Activated CD4-positive, alpha-beta T cell treated with anti-CD3 and anti-CD28 coated beads for 24 hours (primary cell): ENCODE data around the gene EML1.

Experiments used
- DNase-seq, 2 donors: peaks; one replicate each; pipeline ENCODE4 v3.0.0-alpha.2; 2020; ENCODE audit warnings: low read depth in 2 of 2

EML1 gene

DNA sequence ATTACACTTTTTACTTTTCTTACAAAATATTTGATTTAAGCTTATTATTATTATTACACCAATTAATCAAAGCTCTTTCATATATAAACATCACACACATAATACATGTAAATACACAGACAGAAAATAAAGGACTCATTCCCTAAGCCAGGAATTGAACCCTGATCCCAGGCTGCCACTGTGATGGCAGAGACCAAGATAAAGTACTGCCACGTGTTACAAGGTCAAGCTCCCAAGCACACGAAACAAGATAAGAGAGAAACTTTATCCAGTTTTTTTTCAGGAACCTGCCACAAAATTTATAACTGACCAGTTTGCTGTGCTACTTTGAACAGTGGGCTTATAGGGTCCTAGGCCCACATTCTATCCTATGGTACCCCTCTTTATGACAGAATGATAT is 111.3 kb downstream of the EML1 start:
- DNase-seq = no peak

DNA sequence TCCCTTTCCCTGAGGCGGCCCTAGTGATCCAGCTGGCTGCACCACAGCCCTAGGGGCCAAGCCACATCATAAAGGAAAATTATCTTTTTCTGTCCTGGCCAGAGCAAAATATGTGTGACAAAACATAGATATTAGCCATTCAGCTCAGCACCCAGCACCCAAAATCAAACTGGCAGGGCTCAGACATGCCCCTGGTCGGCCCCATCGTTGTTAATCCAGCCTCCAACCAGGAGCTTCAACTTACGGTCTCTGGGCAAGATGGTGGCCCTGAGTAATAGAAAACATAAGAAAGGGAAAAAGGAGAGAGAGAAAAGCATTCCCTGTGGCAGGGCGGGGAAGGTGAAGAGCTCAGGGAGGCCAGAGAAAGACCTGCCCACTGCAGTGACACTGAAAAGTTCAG is 111.9 kb downstream of the EML1 start:
- DNase-seq = no peak

DNA sequence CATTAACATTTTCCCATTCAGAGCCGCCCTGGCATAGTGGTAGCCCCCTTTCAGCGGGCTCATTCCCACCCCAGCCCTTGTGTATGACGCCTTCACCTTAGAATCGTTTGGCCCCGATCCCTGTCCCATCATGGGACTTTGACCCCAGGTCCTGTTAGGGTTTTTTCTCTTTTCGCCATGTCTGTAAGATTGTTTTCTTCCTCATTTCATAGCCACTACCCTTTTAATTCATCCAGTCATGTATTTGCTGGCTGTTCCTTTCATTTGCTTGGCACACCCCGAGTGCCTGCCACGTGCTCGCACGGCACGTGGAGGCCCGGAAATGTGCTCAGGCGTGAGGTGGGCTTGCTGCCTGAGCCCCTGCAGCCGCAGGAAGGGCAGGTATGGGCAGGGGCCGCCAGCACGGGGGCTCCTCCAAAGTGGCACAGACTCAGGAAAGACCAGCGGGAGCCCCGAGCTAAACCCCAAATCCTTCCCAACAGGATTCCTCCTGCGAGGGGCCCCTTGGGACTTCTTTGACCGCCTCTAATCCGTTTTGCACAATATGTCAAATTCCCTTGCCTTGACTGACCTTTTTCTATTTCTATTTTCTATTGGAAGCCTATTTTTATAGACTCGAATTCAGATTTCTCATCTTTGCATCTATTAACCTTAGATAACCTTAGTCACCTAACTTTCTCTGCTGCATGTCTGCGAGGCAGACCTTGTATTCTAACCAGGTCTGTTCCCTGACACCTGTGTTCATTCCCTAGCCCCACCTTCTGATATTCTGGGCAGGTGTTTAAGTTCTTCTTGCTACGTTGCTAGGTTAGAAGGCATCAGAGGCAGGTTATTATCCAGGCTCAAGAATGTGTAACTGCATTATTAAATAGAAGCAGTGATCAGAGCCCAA is 114.8 kb downstream of the EML1 start:
- no peak for DNase-seq

DNA sequence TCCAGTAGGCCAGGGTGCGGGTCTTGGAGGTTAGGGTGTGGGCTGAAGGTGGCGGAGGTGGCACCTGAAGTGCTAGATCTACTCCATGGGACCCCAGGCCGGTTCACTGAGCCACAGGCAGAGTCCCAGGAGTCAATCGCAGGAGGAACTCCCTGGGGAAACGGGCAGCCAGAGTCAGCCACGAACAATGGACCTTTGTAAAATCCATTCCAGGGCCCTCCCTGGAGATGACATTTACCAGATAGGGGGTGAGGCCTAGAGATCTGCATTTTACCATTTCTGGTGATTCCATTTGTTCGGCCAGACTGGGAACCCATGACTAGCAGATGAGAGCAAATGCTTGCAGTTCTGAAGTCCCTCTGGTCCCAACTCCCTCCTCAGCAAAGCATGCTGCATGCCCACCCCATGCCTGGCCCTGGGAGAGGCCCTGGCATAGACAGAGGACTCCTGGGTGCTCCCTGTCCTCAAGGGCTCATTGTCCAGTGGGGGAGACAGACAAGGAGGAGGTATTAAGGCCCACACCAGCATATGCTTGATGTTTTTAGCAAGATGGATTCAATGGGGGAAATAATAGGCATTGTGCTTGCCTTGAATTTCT is 115.5 kb downstream of the EML1 start:
- DNase-seq = no peak

DNA sequence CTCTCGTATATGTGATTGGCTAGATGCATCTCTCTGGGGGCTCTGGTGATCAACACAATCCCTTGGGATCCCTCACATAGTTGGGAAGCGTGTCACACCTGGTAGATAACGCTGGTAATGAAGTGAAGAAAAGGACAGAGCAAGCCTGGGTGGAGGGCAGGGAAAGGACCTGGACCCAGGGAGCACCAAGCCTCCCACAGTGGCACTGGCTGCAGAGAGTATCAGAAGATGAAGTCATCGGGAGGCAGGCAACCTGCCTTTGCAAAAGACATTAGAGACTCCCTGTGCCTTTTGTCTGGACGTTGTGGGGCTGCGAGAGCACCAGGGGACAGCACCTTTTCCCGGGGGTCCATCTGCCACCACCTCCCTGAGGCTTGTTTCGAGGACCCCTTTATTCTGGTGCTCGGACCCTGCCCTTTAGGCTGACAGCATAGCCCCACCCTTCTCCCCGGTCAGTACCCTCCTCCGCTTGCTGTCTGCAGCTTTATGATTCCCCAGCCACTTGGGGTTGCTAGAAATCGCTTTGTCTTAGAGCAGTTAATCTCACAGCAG is 116.4 kb downstream of the EML1 start:
- no peak for DNase-seq

DNA sequence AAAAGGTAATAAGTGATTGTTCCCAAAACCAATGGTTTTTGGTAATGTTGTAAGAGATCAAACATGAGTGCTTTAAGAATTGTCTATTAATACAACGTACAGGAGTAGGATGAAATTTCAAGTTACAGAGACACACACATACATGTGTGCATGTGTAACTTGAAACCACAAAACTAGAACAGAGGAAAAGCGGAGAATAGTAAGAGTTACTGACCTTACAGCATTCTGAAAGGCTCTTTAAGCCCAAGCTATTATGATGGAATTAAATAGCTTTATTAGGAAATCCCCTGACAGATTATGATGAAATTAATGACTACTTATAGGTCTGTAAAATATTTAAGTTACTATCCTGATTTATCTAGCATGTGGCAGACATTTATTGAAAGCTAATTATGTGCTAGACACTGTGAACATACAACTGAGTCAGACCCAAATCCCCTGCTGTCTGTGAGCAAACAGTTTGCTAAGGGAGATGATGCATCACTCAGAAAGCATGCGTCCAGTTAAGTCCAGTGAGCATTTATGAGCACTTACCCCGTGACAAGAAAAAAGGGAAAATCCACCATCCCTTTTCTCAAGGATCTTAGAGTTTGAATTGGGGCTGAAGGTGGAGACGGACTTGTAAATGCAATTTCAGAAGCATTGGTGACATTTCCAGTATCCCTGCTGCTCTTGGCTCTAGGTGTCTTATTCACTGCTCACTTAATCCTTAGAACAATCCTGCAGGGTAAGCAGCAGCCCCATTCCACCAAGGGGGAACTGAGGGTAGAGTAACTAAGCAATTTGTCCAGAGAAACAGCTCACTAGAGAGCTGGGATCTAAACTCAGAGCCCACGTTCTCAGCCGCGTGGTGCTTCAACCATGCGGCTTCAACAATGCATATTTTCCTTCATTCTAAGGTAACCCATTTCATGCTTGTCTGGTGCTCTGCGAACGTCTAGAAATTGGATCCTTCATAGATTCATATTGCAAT is 117.4 kb downstream of the EML1 start:
- DNase-seq = no peak

DNA sequence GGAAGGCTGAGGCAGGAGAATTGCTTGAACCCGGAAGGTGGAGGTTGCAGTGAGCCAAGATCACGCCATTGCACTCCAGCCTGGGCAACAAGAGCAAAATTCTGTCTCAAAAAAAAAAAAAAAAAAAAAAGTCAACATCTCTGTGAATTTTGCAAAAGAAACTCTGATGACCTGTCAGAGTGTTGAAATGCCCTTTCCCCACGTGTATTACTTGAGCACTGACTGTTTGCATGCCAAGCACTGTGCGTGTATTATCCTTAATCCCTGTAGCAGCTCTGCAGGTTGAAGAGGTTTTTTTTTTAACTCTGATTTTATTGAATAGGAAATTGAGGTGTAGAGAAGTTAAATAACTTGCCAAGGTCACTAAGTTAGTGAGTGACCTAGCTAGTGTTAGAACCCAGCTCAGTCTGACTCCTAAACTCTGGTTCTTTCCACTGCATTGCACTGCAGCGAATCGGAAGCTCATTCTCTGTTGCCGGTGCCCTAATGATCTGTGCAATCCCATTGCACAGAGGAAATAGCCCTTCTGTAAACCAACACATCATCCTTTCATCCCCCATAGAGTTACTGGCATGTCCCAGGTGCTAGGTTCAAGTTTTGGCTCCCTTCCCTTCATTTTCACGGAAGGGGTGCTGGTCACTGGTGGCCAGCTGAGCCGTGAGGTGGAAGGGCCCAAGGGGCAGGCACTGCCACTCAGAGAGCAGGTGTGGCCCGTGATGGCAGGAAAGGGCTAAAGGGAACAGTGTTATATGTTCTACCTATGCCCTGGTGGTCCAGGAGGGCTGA is 122.3 kb downstream of the EML1 start:
- DNase-seq = no peak

DNA sequence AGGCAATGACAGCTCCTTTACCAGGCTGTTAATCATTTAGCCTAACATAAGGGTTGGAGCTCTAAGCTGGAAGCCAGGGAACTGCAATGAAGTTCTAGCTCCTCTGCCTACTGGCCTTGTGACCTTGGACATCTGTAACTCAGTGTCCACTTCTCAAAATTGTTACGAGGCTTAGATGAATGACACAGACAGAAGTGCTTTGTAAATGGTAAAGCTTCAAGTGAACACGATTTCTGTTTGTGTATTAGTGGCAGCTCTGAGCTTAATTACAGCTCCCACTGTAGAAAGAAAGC is 122.8 kb downstream of the EML1 start:
- no peak for DNase-seq

DNA sequence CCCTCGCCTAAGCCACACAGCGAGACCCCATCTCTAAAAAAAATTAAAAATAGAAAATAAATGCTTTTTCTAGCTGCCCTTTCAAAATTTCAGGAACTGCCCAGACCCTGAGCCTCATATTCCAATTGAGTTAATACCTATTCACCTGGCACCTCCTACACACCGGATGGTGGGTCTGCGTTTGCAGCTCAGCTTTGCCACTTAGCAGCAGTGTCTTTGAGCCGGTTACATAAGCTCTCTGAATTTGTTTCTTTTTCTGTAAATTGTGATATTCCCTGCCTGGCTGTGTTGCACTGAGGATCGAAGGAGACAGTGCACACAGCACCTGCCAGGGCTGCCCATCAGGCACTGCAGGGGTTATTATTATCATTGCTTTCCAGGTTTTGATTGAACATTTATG is 125.6 kb downstream of the EML1 start:
- no peak for DNase-seq

DNA sequence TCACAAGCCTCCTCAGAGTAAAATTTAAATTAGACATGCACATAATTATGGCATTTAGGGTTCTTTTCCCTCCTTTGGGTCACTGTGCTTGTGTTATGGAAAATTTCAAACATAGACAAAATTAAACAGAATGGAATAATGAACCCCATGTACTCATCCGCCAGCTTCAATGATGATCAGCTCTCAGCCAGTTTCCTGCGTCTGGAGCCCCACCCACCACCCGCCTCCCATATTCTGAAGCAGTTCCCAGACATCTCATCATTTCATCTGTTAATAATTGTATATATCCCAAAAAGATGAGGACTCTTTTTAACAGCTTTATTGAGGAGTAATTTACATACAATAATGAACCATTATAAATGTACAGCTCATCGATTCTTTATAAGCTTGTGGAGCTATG is 128.2 kb downstream of the EML1 start:
- DNase-seq = no peak

DNA sequence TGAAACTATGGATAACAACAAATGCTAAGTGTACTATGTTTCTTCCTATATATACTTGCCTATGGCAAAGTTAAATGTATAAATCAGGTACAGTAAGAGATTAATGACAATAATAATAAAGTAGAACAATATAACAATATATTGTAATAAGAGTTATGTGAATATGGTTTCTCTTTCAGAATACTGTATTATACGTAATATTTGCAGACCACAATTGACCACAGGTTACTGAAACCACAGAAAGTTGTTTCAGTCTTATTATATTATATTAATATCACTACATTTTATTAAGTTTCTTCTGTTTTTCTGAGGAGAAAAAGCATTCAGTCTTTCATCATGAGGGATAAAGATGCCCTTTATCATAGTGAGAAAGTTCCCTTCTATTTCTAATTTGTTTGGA is 131.2 kb downstream of the EML1 start:
- no peak for DNase-seq

DNA sequence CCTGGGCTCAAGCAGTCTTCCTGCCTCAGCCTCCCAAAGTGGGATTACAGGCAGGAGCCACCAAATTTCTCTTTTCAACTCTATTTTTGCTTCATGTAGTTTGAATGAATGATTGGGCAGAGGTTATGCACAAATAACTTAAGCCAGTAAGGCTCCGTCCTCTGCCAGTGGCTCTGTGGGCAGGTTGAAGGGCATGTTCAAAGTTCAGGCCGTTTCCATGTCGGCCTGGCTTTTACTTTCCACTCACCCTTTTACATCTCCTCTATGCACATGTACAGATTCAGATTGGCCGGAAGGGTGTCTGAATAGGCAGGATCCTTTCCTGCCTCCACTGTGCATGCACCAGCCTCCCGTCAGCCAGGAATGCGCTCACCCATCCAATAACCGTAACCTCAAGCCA is 132.3 kb downstream of the EML1 start:
- no peak for DNase-seq

DNA sequence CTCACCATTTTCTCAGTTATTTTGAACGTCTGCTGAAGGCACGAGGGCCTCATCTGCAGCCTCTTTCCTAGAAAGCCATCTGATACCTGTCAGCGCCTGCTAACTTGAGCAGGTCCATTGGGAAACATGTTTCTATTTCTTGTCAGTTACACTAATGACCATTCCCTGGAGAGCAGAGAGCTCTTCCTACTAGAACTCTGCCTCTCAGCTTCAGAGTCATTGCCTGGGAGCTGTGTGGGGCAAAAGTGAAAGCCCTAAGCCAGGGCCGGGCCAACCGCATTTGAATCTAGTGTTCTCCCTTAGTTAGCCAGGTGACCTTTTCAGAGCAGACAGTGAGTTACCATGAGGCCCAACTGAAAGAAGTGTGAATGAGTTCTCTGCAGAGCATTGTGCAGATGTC is 135.8 kb downstream of the EML1 start:
- DNase-seq = no peak

DNA sequence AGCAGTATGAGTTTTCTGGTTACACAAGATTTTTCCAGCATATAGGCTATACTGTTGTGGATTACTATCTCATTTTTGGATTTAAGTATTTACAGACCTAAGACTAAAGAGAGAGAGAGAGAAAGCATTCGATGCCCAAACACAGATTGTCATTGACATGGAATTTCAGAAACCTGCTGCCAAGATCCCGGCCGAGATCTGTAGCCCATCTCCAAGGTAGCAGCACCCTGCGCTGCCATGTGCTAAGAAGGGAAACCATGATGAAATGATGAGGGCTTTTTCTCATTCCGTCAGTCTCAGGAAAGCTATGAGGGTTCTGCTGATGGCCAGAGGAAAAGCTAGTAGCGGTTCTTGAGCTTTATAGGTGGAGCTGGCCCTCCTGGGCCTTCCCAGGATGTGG is 136.4 kb downstream of the EML1 start:
- no peak for DNase-seq

DNA sequence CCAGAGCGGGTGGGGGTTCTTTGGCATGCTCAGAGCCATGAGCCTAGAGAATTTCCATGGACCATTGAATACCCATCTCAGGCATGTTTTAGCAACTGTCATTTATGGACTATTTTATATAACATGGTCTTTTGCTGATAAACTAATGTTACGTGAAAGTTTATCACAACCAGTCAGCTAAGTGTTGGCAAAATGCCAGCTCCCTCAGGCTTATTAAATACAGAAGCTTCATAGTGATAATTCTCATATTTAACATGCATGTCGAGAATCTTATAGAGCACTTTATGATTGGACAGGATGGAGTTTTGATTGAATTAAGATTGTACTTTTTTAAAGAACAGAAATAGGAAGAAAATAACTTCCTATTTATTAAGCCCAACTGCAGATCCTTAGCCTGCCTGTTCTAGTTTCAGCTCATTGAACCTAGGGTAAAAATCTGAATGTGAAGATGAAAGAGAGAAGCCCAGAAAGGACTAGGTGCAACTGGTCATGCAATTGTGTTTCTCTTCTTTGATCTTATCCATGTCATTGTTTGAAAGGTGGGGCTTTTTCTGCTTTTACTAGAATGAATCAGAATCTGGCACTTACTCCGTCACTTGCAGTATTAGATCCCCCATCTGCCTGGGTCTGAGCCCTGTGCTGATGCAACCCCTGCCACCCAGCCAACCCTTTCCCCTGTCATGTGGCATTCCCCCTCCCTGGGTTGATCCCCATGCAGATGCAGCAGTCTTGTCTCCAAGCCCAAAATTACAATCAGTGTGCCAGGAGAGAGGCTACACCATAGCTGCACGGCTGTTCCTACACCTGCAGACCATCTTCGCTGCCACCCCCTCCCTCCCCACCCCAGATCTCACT is 137.4 kb downstream of the EML1 start:
- DNase-seq = no peak

DNA sequence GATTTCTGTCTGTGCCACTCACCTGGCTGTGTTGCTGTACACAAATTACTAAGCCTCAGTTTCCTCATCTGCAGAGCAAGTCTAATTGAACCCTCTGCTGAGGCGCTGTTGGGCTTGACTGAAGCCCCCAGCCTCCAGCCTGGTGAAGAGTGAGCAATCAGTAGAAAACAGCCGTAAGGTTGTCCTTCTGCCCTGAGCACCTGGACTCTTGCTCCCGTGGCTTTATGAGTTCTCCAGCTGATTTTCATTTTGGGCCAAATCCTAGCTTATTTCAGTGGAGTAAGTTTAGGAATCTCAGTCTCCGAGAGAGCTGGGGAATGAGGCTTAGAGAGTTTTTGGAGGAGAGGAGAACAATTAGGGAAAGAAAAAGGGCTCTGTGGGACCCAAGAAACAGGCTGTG is 138.1 kb downstream of the EML1 start:
- no peak for DNase-seq

DNA sequence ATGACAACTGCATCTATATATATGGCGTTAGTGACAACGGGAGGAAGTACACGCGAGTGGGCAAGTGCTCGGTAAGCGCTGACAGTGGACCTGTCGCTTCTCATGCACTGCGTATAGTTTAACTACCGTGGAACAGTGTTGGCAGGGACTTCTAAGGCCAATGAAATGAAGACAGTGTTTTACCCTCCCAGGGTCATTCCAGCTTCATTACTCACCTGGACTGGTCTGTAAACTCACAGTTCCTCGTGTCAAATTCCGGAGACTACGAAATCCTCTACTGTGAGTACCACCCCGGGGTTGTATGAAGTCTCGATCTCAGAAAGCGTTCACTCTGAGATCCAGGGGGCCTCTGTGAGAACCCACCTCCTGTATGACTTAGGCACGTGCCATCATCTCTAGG is 142.8 kb downstream of the EML1 start:
- no peak for DNase-seq

DNA sequence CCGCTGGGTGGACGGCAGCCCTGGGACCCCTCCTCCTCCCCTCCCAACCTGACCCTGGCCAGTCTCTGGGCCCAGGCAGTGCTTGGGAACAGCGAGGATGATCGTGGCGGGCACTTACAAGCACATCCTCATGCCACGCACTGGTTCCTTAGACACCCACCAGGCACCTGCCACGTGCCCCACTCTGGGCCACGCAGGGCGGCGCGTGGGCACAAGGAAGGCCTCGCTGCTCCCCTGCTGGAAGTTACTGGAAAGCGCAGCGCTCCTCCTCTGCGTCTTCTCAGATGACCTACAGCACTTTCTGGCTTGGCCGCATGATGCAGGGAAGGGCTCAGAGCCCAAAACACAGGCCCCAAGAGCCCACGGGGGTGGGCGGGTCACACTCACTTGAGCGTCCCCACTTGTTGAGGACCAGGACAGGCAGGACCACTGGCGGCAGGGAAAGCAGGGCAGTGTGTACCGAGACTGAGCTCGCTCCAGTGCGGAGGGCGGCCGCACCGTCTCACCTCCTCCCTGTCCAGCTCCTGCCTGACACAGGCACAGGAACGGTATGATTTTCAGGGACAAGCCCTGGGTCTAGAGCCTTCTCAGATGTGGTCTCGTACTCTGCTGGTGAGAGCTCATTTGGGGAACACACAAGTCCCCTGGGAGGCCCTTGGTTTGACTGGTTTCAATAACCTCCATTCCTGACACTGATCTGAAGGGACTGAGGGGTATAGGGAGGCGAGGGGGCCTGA is 143.7 kb downstream of the EML1 start:
- no peak for DNase-seq

DNA sequence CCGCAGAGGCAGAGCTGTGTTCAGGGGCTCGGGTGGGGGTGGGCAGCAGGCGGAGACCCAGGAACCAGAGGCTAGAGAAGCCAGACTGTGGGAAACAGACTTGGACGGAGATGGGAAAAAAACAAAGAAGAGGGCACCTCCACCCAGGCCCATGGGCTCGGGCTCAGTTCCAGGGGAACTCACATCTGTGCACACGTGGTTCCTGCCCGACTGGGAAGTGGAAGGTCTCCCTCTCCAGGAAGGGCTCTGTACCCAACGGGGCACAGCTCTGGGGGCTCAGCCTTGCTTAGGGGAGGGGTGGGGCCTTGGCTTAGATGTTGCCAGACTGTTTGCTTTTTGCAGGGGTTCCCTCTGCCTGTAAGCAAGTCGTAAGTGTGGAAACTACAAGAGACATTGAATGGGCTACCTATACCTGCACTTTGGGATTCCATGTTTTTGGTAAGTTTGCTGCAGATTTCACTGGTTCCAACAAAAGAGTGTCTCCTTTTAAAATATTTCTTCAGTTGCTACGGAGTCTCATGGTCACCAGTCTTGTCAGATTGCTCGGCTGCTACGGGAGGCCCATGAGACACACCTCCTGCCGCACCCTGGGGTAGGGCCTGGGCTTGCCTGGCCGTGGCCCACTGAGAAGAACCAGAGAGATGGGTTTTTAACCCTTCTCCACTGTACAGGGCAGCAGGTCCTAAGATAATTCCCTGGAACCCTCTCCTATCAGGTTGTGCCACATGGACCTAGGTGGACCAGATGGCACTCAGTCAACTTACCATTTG is 144.4 kb downstream of the EML1 start:
- no peak for DNase-seq
